ENCODE data around the gene PCK2.
A peak's percentile ranks its signal among the peaks of the same experiment; 100 is the strongest.
"Not testable (repeated sequence)": the region's sequence is repeated elsewhere in the genome, so short reads cannot be mapped to it uniquely, and the experiment has no call there.

The PCK2 gene

DNA sequence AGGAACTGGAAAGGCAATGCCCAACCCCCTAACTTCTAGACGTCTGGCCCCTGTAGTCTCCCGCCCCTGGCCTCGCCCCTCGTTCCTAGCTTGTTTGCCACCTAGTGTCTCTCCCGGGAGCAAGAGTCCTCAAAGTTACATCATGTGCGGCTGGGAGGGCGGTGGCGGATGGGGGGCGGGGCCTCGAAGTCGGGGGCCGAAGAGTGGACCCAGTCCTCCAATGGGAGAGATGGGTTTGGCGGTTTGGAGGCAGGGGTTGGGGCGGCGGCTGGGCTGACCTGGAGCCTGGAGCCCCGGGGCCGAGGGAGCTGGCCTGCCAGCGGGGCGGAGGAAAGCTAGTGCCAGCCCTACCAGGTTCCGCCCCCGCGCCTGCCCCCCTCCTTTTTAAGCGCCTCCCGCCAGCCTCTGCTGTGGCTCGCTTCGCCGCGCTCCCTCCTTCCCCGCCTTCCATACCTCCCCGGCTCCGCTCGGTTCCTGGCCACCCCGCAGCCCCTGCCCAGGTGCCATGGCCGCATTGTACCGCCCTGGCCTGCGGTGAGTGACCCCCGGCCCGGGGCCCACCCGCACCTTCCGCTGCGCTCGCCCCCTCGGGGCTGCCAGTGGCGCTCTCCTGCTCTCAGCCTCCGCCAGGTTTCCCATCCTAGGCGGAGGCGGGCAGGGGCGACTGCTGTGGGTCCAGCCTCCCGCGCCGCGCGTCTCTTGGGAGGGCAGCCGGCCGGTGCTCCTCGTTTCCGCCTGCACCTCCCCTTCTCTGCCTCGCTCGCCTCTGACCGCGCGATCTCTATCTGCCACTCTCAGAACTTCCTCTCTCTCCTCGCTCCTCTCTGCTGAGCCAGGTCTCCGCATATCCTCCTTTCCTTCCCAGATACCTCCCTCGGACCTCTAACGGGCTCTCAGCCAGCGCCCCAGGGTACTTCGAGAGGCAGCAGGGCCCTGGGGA is at the start of gene PCK2:
Gene PCK2 (plus strand): TSS at position 411 of the 940 bp plus-strand sequence. CDS start 95 bp downstream, at position 506.
- Histone ChIP-seq H3K4me1 (ENCODE audit: insufficient read depth, low read length) (peaks cover 2% of the 10 kb centered on the region), H2AFZ (ENCODE audit: low read depth, low read length) (peak within 1 kb of the TSS; percentile 90), H3K4me3 (ENCODE audit: low read length) (peak within 1 kb of the TSS; percentile 56), H3K9me3 (ENCODE audit: low read length) (no peaks in the 10 kb centered on the region), H3K27me3 (ENCODE audit: insufficient read depth, low read length) (peaks cover 11% of the 10 kb centered on the region), H3K36me3 (ENCODE audit: insufficient read depth, low read length) (no peaks in the 10 kb centered on the region)

DNA sequence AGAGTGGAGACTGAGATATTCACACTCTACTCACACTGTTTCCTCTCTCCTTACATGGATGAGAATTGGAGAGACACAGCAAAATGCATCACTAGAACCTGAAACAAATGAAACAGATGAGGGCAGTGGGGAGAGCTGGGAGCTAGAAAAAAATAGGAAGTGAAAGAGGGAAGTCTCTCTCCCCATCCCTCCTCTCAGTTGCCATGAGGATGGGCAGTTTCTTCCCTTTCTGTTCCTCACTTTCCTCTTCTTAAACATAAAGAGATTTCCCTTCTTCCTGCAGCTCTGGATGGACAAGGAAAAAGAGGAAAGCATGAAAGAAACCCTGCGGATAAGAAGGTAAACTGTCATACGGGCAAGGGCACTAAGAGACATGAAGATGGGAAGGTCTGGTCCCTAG is 45.1 kb upstream of the PCK2 start:
- H3K27me3 ChIP-seq (ENCODE audit: insufficient read depth, low read length) = peaks cover 12% of the 10 kb centered on the region
- H2AFZ ChIP-seq (ENCODE audit: low read depth, low read length); H3K9me3 ChIP-seq (ENCODE audit: low read length); H3K4me3 ChIP-seq (ENCODE audit: low read length); H3K36me3 ChIP-seq (ENCODE audit: insufficient read depth, low read length): not testable (repeated sequence)
- peaks cover 11% of the 10 kb centered on the region for H3K4me1 ChIP-seq (ENCODE audit: insufficient read depth, low read length)

GRCh38 chr14:24050753-24051152 is 43.4 kb upstream of the PCK2 start:
- not testable (repeated sequence) for H3K4me3 ChIP-seq (ENCODE audit: low read length); H3K27me3 ChIP-seq (ENCODE audit: insufficient read depth, low read length)
- H3K4me1 ChIP-seq (ENCODE audit: insufficient read depth, low read length) = peaks cover 11% of the 10 kb centered on the region

GRCh38 chr14:24051176-24051788 is 42.8 kb upstream of the PCK2 start:
- H3K4me3 ChIP-seq (ENCODE audit: low read length) = peak overlapping the region; percentile 58
- no peaks in the 10 kb centered on the region for H3K9me3 ChIP-seq (ENCODE audit: low read length)
- peaks cover 7% of the 10 kb centered on the region for H3K36me3 ChIP-seq (ENCODE audit: insufficient read depth, low read length)
- H2AFZ ChIP-seq (ENCODE audit: low read depth, low read length) = peak overlapping the region; percentile 72
- H3K27me3 ChIP-seq (ENCODE audit: insufficient read depth, low read length) = peaks cover 9% of the 10 kb centered on the region
- H3K4me1 ChIP-seq (ENCODE audit: insufficient read depth, low read length) = peaks cover 11% of the 10 kb centered on the region

More at GRCh38 chr14:24050753-24051152, 43.4 kb upstream of the PCK2 start:
- H3K36me3 ChIP-seq (ENCODE audit: insufficient read depth, low read length); H2AFZ ChIP-seq (ENCODE audit: low read depth, low read length); H3K9me3 ChIP-seq (ENCODE audit: low read length): not testable (repeated sequence)

DNA sequence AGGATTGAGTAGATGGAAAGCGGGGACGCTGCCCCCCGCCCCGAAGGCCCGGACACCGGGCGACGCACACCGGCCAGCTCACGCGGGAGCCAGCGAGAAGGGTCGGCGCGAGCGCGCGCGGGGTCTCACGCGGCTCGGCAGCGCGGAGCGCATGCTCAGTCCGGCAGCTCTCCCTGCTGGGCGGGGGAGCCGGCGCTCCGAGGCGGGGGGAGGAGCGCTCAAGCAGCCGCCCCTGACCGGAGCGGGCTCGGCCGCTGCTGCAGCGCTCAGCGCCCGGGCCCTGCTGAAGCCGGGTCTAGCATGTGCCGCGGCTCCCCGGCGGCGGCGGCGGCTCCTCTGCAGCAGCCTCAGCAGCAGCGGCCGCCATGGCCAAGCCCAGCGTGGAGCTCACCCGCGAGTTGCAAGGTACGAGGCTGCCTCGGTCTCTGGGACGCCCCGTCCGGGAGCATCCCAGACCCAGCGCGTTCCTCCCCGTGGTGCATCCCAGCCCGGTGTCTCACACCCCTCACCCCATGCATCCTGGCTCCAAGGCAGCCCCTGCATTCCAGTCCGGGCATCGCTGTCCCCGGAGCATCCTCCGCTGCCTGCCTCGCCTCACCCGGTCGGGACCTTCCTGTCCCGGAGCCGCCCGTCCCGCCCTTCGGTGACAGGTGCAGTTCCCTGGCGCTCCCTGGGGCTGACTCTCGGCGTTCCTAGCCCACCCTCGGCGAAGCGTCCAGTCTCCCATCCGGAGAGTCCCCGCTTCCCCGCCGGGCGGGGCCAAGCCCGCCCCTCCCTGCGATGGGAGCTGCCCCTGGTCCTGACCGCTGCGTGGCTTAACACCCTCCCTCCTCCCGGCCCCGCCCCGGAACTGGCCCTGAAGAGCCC is 42.1 kb upstream of the PCK2 start, which contains the start of gene CARMIL3:
Gene CARMIL3 (plus strand): TSS at position 221 of the 867 bp plus-strand sequence. CDS start 145 bp downstream, at position 366.
- Histone ChIP-seq H3K36me3 (ENCODE audit: insufficient read depth, low read length) (peaks cover 9% of the 10 kb centered on the region), H3K9me3 (ENCODE audit: low read length) (no peaks in the 10 kb centered on the region), H3K4me1 (ENCODE audit: insufficient read depth, low read length) (peaks cover 11% of the 10 kb centered on the region), H3K4me3 (ENCODE audit: low read length) (peak within 1 kb of the TSS; percentile 58), H3K27me3 (ENCODE audit: insufficient read depth, low read length) (peaks cover 9% of the 10 kb centered on the region), H2AFZ (ENCODE audit: low read depth, low read length) (peak within 1 kb of the TSS; percentile 72)

DNA sequence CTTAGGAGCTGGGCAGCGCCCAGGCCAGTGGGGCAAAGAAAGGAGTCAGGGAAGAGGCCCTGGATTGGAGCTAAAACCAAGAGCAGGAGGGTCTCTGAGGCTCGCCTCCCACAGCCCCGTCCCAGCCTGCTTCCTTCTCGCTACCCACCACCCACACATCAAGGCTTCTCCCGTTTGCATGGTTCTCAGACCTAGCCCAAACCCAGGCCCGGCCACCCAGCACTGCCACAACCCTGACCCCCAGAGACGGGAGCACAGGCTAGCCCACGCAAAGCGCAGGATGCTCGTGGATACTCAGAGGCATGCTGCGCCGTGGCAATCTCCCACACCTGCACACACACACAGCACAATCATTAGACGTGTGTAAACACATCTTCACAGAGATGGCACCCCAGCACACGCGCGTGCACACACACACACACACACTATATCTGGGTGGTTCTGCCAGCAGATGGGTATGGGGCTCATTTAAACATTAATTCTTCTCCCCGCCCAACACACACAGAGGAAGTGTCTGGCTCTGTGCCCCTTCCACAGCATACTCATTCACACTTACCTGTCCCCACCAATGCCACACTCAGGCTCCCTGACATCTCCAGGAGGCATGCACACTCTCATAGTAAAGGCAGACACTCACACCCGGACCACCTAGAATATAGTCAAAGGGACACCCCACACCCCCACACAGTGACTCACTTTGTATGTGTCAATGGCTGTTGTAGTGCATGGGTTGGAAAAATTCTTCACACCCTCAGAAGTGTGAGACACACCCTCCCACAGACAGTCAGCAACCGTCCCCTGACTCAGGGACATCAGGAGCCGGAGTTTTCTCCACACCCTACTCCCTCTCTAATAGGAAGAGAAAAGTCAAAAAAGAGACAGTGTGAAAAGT is 41.2 kb upstream of the PCK2 start:
- H3K4me1 ChIP-seq (ENCODE audit: insufficient read depth, low read length) = peaks cover 11% of the 10 kb centered on the region
- peak overlapping the region; percentile 58 for H3K4me3 ChIP-seq (ENCODE audit: low read length)

DNA sequence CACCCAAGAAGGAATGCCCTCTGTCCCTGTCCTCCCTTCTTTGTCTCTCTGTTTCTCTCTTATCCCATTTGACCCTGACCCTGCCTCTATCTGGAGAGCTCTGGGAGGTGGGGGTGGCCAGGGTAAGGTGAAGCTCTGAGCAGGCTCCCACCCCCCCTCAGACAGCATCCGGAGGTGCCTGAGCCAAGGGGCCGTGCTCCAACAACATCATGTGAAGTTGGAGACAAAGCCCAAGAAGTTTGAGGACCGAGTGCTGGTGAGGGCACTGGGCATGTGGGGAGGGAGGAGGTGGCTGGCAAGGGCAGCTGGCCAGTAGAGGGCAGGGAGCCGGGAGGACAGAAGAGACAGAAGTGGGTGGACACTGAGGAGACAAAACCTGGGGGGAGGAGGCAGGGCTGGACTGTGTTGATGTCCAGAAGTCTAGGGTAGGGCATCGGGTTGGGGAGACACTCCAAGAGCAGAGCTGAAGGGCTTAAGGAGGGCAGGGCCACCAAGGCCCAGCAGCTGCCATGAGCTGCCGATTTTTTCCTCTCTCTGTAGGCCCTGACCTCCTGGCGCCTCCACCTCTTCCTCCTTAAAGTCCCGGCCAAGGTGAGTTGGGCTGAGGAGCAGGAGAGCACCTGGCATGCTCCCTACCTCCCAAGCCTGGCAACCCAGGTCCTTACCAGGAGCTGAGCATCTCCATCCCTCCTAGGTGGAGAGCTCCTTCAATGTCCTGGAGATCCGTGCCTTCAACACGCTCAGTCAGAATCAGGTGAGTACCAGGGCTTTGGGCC is 40.4 kb upstream of the PCK2 start:
- Histone ChIP-seq H3K27me3 (ENCODE audit: insufficient read depth, low read length) (peaks cover 4% of the 10 kb centered on the region), H3K4me1 (ENCODE audit: insufficient read depth, low read length) (peaks cover 11% of the 10 kb centered on the region), H3K9me3 (ENCODE audit: low read length) (no peaks in the 10 kb centered on the region), H2AFZ (ENCODE audit: low read depth, low read length) (no peak overlapping the region), H3K4me3 (ENCODE audit: low read length) (no peak overlapping the region), H3K36me3 (ENCODE audit: insufficient read depth, low read length) (peaks cover 9% of the 10 kb centered on the region)

More for the DNA sequence above, 41.2 kb upstream of the PCK2 start:
- Histone ChIP-seq H3K9me3 (ENCODE audit: low read length) (no peaks in the 10 kb centered on the region), H2AFZ (ENCODE audit: low read depth, low read length) (peak overlapping the region; percentile 72), H3K27me3 (ENCODE audit: insufficient read depth, low read length) (peaks cover 6% of the 10 kb centered on the region), H3K36me3 (ENCODE audit: insufficient read depth, low read length) (peaks cover 9% of the 10 kb centered on the region)

DNA sequence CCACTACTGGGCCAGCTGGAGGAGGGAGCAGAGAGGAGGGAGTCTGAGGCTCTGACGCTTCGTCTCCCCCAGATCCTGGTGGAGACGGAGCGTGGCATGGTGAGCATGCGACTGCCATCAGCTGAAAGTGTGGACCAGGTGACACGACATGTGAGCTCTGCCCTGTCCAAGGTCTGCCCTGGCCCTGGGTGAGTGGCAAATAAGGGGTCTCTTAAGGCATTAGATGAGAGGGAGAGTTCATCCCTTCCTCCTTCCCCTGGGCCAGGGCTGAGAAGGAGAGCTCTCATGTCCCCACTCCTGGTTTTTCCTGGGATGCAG is 39.8 kb upstream of the PCK2 start:
- Histone ChIP-seq H3K27me3 (ENCODE audit: insufficient read depth, low read length) (no peaks in the 10 kb centered on the region), H2AFZ (ENCODE audit: low read depth, low read length) (no peak overlapping the region), H3K9me3 (ENCODE audit: low read length) (no peaks in the 10 kb centered on the region), H3K4me3 (ENCODE audit: low read length) (no peak overlapping the region), H3K4me1 (ENCODE audit: insufficient read depth, low read length) (peaks cover 11% of the 10 kb centered on the region), H3K36me3 (ENCODE audit: insufficient read depth, low read length) (peaks cover 9% of the 10 kb centered on the region)

- H3K9me3 ChIP-seq (ENCODE audit: low read length) = no peaks in the 10 kb centered on the region
- H3K4me3 ChIP-seq (ENCODE audit: low read length) = no peak overlapping the region
- peaks cover 9% of the 10 kb centered on the region for H3K36me3 ChIP-seq (ENCODE audit: insufficient read depth, low read length)
- no peak overlapping the region for H2AFZ ChIP-seq (ENCODE audit: low read depth, low read length)
- H3K27me3 ChIP-seq (ENCODE audit: insufficient read depth, low read length) = no peaks in the 10 kb centered on the region
- H3K4me1 ChIP-seq (ENCODE audit: insufficient read depth, low read length) = peaks cover 11% of the 10 kb centered on the region
These were observed 39.5 kb upstream of the PCK2 start for GRCh38 chr14:24054646-24055045.

GRCh38 chr14:24055971-24056799 is 37.9 kb upstream of the PCK2 start:
- H3K9me3 ChIP-seq (ENCODE audit: low read length) = no peaks in the 10 kb centered on the region
- H3K36me3 ChIP-seq (ENCODE audit: insufficient read depth, low read length) = peaks cover 15% of the 10 kb centered on the region
- no peaks in the 10 kb centered on the region for H3K27me3 ChIP-seq (ENCODE audit: insufficient read depth, low read length)
- no peak overlapping the region for H2AFZ ChIP-seq (ENCODE audit: low read depth, low read length)
- H3K4me3 ChIP-seq (ENCODE audit: low read length) = no peak overlapping the region
- H3K4me1 ChIP-seq (ENCODE audit: insufficient read depth, low read length) = peaks cover 8% of the 10 kb centered on the region

GRCh38 chr14:24056800-24057184 is 37.3 kb upstream of the PCK2 start:
- Histone ChIP-seq H3K36me3 (ENCODE audit: insufficient read depth, low read length) (peaks cover 15% of the 10 kb centered on the region), H3K4me3 (ENCODE audit: low read length) (no peak overlapping the region), H3K27me3 (ENCODE audit: insufficient read depth, low read length) (no peaks in the 10 kb centered on the region), H2AFZ (ENCODE audit: low read depth, low read length) (no peak overlapping the region), H3K9me3 (ENCODE audit: low read length) (no peaks in the 10 kb centered on the region), H3K4me1 (ENCODE audit: insufficient read depth, low read length) (peaks cover 4% of the 10 kb centered on the region)

All from neuron (in vitro differentiated cells).